Loucy (cell line): ENCODE measurements around the gene NCKAP5.

Experiments used
- H2AFZ ChIP-seq: fragments of 200-600 bp; sonication (generic); 2 replicates; pipeline ENCODE4 v1.6.0; 2016; ENCODE audit warnings: antibody characterized with exemption, mild to moderate bottlenecking, low read length, moderate library complexity
- H3F3A ChIP-seq: fragments of 200-600 bp; 2 replicates; pipeline ENCODE4 v1.6.0; 2016; ENCODE audit warnings: antibody characterized with exemption, low read depth, mild to moderate bottlenecking
- H3K27me3 ChIP-seq: fragments of 200-600 bp; sonication (generic); 2 replicates; pipeline ENCODE4 v1.6.1; 2014; ENCODE audit warnings: low read length, mild to moderate bottlenecking; ENCODE audit not compliant: insufficient read depth, poor library complexity, severe bottlenecking
- H3K36me3 ChIP-seq: fragments of 200-600 bp; sonication (generic); 2 replicates; pipeline ENCODE4 v1.6.1; 2016; ENCODE audit warnings: low read length; ENCODE audit not compliant: insufficient read depth
- H3K4me1 ChIP-seq: fragments of 200-600 bp; sonication (generic); 2 replicates; pipeline ENCODE4 v1.5.1; 2014; ENCODE audit warnings: low read length, mild to moderate bottlenecking; ENCODE audit not compliant: insufficient read depth, poor library complexity, severe bottlenecking
- H3K4me2 ChIP-seq: fragments of 200-600 bp; sonication (generic); 2 replicates; pipeline ENCODE4 v1.6.0; 2014; ENCODE audit warnings: antibody characterized with exemption, low read length, low read depth, mild to moderate bottlenecking; ENCODE audit not compliant: poor library complexity, severe bottlenecking
- H3K4me3 ChIP-seq: fragments of 200-600 bp; sonication (generic); 2 replicates; pipeline ENCODE4 v1.5.1; 2014; ENCODE audit warnings: low read length, mild to moderate bottlenecking, mixed read lengths; ENCODE audit not compliant: poor library complexity, severe bottlenecking
- H3K79me2 ChIP-seq: fragments of 200-600 bp; sonication (generic); 2 replicates; pipeline ENCODE4 v1.6.1; 2014; ENCODE audit warnings: low read length; ENCODE audit not compliant: insufficient read depth
- H3K9ac ChIP-seq: fragments of 200-600 bp; sonication (generic); 2 replicates; pipeline ENCODE4 v1.6.0; 2014; ENCODE audit warnings: mild to moderate bottlenecking, low read depth, low read length, moderate library complexity; ENCODE audit not compliant: poor library complexity, severe bottlenecking
- H3K9me2 ChIP-seq: fragments of 200-600 bp; sonication (generic); replicated peaks from 2 replicates; pipeline ENCODE4 v1.6.1; 2016; ENCODE audit warnings: low read depth, low read length, mixed read lengths
- H3K9me3 ChIP-seq: fragments of 200-600 bp; sonication (generic); 2 replicates; pipeline ENCODE4 v1.6.1; 2014; ENCODE audit warnings: mild to moderate bottlenecking, antibody characterized with exemption, low read length, low read depth; ENCODE audit not compliant: insufficient read depth
- H4K20me1 ChIP-seq: fragments of 200-600 bp; sonication (generic); 2 replicates; pipeline ENCODE4 v1.6.0; 2014; ENCODE audit warnings: antibody characterized with exemption, low read length, mild to moderate bottlenecking; ENCODE audit not compliant: insufficient read depth, poor library complexity, severe bottlenecking
- EZH2phosphoT487 ChIP-seq: fragments of 200-600 bp; IDR thresholded peaks from 2 replicates; pipeline ENCODE4 v1.6.1; 2018; ENCODE audit warnings: antibody characterized with exemption, mild to moderate bottlenecking, moderate library complexity, borderline replicate concordance
- TF ChIP-seq, protein P1 (sequence below): fragments of 200-600 bp; sonication (generic); conservative IDR thresholded peaks from 2 replicates; pipeline ENCODE4 v1.5.1; 2014; ENCODE audit warnings: mild to moderate bottlenecking, antibody characterized with exemption, low read length

The NCKAP5 gene

DNA sequence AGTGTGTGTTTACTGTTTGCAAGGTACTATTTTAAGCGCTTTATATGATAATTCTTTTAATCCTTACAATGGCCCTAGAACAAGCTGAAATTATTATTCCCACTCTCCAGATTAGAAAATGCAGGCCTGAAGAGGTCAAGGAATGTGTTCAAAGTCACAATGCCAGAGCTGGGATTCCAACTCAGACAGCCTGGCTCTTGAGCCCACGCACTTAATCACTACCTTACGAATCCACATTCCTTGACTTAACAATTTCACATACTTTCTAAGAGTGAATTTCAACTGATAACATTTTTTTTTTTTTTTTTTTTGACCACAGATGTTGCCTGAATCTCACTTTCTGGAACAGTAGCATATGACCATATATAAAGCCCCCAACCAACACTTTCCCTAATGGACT, 400.3 kb downstream of the NCKAP5 start:
- no peaks in the 10 kb centered on the region for H3K4me1 ChIP-seq

DNA sequence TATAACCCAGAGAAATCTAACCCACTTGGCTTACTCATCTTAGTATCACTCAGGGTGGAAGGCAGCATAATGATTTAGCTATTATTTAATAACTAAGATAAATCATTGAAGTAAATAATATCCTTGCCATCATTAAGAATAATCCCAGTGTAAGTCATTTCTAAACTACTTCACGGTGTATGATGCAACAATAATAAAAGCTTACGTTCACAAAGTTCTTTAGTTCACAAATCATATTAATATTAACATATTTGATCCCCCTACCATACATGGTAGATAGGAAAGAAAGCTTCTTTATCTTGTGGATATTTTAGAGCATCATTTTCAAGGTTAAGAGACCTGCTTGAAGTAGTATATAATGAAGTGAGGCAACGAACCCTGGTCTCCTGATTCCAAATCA, 401.0 kb downstream of the NCKAP5 start:
- Histone ChIP-seq H3K9me2 (no peaks in the 10 kb centered on the region), H3K4me3 (no peak overlapping the region), H3K9me3 (no peaks in the 10 kb centered on the region), H3K4me1 (no peaks in the 10 kb centered on the region), H3F3A (no peaks in the 10 kb centered on the region), H2AFZ (no peak overlapping the region), H3K4me2 (no peak overlapping the region), H3K9ac (no peak overlapping the region), H3K27me3 (no peaks in the 10 kb centered on the region), H4K20me1 (no peaks in the 10 kb centered on the region), H3K79me2 (no peaks in the 10 kb centered on the region), H3K36me3 (no peaks in the 10 kb centered on the region)
- TF ChIP-seq, protein P1, sequence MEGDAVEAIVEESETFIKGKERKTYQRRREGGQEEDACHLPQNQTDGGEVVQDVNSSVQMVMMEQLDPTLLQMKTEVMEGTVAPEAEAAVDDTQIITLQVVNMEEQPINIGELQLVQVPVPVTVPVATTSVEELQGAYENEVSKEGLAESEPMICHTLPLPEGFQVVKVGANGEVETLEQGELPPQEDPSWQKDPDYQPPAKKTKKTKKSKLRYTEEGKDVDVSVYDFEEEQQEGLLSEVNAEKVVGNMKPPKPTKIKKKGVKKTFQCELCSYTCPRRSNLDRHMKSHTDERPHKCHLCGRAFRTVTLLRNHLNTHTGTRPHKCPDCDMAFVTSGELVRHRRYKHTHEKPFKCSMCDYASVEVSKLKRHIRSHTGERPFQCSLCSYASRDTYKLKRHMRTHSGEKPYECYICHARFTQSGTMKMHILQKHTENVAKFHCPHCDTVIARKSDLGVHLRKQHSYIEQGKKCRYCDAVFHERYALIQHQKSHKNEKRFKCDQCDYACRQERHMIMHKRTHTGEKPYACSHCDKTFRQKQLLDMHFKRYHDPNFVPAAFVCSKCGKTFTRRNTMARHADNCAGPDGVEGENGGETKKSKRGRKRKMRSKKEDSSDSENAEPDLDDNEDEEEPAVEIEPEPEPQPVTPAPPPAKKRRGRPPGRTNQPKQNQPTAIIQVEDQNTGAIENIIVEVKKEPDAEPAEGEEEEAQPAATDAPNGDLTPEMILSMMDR, result no peak
- no peak for TF ChIP-seq EZH2phosphoT487

More for the DNA sequence above, 400.3 kb downstream of the NCKAP5 start:
- Histone ChIP-seq H3K4me3 (no peak overlapping the region), H3K27me3 (no peaks in the 10 kb centered on the region), H3K9me3 (no peaks in the 10 kb centered on the region), H3K36me3 (no peaks in the 10 kb centered on the region), H3K79me2 (no peaks in the 10 kb centered on the region), H3K4me2 (no peak overlapping the region), H4K20me1 (no peaks in the 10 kb centered on the region), H2AFZ (no peak overlapping the region), H3K9ac (no peak overlapping the region), H3F3A (no peaks in the 10 kb centered on the region), H3K9me2 (no peaks in the 10 kb centered on the region)
- no peak for TF ChIP-seq EZH2phosphoT487
- TF ChIP-seq, protein P1, result no peak

DNA sequence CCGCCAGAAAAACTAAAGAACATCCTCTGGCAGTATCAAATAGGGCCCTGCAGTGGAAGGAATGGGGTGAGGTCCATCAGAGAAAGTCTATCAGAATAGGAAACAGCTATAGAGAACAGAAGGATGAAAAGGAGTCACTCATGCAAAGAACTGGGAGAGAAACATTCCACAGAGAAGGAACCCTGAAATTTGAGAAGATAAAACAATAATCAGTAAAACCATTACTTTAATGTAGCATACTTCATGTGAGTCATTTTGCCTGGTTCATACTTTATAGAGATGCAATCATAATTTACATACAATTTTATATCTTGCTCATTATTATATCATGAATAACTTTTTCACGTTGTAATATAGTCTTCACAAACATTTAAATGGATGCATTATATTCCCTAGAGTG, 402.2 kb downstream of the NCKAP5 start:
- H2AFZ ChIP-seq, result no peak overlapping the region
- H3F3A ChIP-seq, result no peaks in the 10 kb centered on the region
- H3K9me3 ChIP-seq, result no peaks in the 10 kb centered on the region
- no peak overlapping the region for H3K4me3 ChIP-seq
- H3K36me3 ChIP-seq, result no peaks in the 10 kb centered on the region
- H3K79me2 ChIP-seq, result no peaks in the 10 kb centered on the region
- no peaks in the 10 kb centered on the region for H3K9me2 ChIP-seq
- H3K27me3 ChIP-seq, result no peaks in the 10 kb centered on the region
- H3K9ac ChIP-seq, result no peak overlapping the region
- H3K4me1 ChIP-seq, result no peaks in the 10 kb centered on the region
- H3K4me2 ChIP-seq, result no peak overlapping the region
- TF ChIP-seq, protein P1, result no peak
- TF ChIP-seq EZH2phosphoT487, result no peak
- no peaks in the 10 kb centered on the region for H4K20me1 ChIP-seq
